ENCODE data around the gene S100P.

DNA sequence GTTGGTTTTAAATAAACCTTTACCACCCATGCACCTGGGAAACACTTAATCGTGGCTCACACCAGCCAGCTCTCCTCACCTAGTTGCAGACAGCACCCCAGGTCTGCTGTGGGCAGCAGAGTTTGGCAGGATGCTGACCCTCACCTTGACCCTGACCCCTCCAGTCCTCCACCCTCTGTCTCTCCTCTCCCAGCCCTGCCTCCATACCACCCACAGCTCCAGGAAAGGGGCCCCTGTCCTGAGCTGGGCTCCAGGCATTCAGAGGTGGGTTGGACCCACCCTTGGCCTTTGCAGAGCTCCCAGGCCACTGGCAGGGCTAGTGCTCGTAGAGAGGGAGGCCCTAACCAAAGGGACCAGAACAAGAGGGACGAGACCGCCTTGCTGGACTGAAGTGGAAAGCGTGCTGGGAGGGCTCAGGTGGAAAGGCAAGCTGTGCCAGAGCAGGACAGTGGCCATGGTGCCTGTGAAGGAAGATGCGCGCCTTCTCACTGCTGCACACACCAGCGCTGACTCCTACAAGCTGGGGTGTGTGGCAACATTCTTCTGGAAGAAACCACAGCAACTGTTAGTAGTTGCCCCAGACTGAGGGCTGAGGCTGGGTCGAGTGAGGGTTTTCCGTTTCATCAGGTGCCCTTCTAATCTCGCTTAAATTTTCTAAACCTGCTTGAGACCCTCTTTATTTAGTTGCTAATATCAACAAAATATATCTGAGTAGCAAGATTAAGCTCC, 10.7 kb upstream of the S100P start:
- TF ChIP-seq, protein P1, sequence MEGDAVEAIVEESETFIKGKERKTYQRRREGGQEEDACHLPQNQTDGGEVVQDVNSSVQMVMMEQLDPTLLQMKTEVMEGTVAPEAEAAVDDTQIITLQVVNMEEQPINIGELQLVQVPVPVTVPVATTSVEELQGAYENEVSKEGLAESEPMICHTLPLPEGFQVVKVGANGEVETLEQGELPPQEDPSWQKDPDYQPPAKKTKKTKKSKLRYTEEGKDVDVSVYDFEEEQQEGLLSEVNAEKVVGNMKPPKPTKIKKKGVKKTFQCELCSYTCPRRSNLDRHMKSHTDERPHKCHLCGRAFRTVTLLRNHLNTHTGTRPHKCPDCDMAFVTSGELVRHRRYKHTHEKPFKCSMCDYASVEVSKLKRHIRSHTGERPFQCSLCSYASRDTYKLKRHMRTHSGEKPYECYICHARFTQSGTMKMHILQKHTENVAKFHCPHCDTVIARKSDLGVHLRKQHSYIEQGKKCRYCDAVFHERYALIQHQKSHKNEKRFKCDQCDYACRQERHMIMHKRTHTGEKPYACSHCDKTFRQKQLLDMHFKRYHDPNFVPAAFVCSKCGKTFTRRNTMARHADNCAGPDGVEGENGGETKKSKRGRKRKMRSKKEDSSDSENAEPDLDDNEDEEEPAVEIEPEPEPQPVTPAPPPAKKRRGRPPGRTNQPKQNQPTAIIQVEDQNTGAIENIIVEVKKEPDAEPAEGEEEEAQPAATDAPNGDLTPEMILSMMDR (conservative IDR thresholded peaks at IDR 0.05; ENCODE audit: low read depth, low read length) = no peak
- TF ChIP-seq EZH2 (IDR thresholded peaks at IDR 0.05; ENCODE audit: borderline replicate concordance, low read depth, low read length, poor library complexity, severe bottlenecking) = no peak

Measured in A673 (cell line).